A549 treated with Hydrocortisone at 1 μM for 4 hours (cell line): ENCODE data around the gene ADRB1. TPM values are rescaled to one million over a fixed set of nuclear protein-coding genes. Genes with fewer than 3 reads are reported as not detected.

Source experiments
- total RNA-seq: library from RNA; stranded (reverse); fragments of 200-300 nt; extraction: Qiagen RNA extraction; gene quantifications from 5 replicates; pipeline ENCODE4 v1.2.3, GENCODE V29; 2022

The ADRB1 gene
- 1.1 to 1.4 TPM (median 1.2 TPM) in 5 replicates for total RNA-seq

GRCh38 chr10:114043532-114044246 is at the start of gene ADRB1:
ADRB1 (plus strand) TSS chr10:114043866; CDS start chr10:114044133, 267 bp downstream.

Other genes with a start within 250 kb of the ADRB1 start
- gene DCLRE1A, start 189.8 kb upstream of the ADRB1 start, total RNA-seq = 8.9 to 11.8 TPM (median 9.8 TPM) in 5 replicates
- 6.3 to 8.7 TPM (median 7.2 TPM) in 5 replicates for gene NHLRC2, start 189.2 kb upstream of the ADRB1 start, total RNA-seq
- gene CCDC186, start 130.3 kb downstream of the ADRB1 start, total RNA-seq = 3.2 to 6.8 TPM (median 5.3 TPM) in 5 replicates
- not detected in 5 replicates for gene TDRD1, start 135.5 kb downstream of the ADRB1 start, total RNA-seq
- gene VWA2, start 195.4 kb downstream of the ADRB1 start, total RNA-seq = 0.05 TPM in 3 of 5 replicates, not detected in the others